ENCODE results near the gene ABCA6.
"Not testable (repeated sequence)": the region's sequence is repeated elsewhere in the genome, so short reads cannot be mapped to it uniquely, and the experiment has no call there.

The ABCA6 gene

DNA sequence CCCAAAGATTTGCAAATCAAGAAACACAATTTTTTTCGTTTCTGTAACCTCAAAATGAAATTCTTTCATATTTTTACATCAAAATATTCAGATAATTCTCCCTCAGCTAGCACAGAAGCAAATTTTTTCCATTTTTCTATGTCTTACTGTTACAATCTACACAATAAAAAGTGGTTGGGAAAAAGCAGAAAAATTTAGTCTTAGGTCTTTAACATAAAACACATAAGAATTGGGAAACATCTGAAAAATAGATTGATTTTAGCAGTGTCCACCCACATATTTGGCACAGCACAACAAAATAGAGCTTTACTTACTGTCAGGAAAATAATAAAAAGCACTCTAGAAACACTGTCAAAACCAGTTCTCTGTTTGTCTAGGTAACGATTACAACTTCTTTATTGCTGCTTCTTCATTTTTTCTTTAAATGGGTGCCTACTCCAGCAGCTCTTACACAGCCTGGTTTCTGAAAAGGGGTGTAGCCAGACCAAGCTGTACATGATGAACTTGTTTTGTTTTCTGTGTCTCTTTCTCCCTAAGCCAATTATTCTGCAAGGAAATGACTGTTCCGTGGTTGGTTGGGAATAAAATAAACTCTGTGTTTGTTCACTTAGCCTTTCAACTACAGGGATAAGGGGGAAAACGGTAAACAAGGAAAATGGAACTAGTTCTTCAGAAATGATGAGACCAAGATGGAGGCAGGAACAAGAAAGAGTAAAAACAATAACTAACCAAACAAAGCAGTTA lies at the start of gene ABCA6:
ABCA6 (minus strand) TSS at position 465 of the 744 bp plus-strand sequence. CDS start 1,192 bp downstream, outside the sequence.
- H3K9me3 ChIP-seq (ENCODE audit: low read length), result no peaks in the 10 kb centered on the region
- H3K9ac ChIP-seq (ENCODE audit: low read length), result peak within 1 kb of the TSS; percentile 2
- no peak within 1 kb of the TSS for H3K27ac ChIP-seq (ENCODE audit: low read depth, low read length)
- H3K36me3 ChIP-seq (ENCODE audit: insufficient read depth, low read length), result no peaks in the 10 kb centered on the region
- no peaks in the 10 kb centered on the region for H3K27me3 ChIP-seq (ENCODE audit: control insufficient read depth in 1 of 2, insufficient read depth in 2 of 2, low read length in 2 of 2)
- H3K4me3 ChIP-seq (ENCODE audit: low read depth in 1 of 2, low read length in 2 of 2), result peak within 1 kb of the TSS in 1 of 2 donors; percentile 36
- H3K4me1 ChIP-seq (ENCODE audit: insufficient read depth, low read length), result no peaks in the 10 kb centered on the region

GRCh38 chr17:69188796-69189195 lies 47.1 kb upstream of the ABCA6 start:
- Histone ChIP-seq H3K27me3 (ENCODE audit: control insufficient read depth in 1 of 2, insufficient read depth in 2 of 2, low read length in 2 of 2) (no peaks in the 10 kb centered on the region), H3K9me3 (ENCODE audit: low read length) (no peaks in the 10 kb centered on the region), H3K4me1 (ENCODE audit: insufficient read depth, low read length) (no peaks in the 10 kb centered on the region), H3K4me3 (ENCODE audit: low read depth in 1 of 2, low read length in 2 of 2) (no peak overlapping the region), H3K36me3 (ENCODE audit: insufficient read depth, low read length) (no peaks in the 10 kb centered on the region), H3K9ac (ENCODE audit: low read length) (no peak overlapping the region), H3K27ac (ENCODE audit: low read depth, low read length) (no peak overlapping the region)

- Histone ChIP-seq H3K27me3 (ENCODE audit: control insufficient read depth in 1 of 2, insufficient read depth in 2 of 2, low read length in 2 of 2) (no peaks in the 10 kb centered on the region), H3K4me3 (ENCODE audit: low read depth in 1 of 2, low read length in 2 of 2) (no peak overlapping the region), H3K27ac (ENCODE audit: low read depth, low read length) (no peak overlapping the region), H3K36me3 (ENCODE audit: insufficient read depth, low read length) (no peaks in the 10 kb centered on the region), H3K9me3 (ENCODE audit: low read length) (no peaks in the 10 kb centered on the region), H3K4me1 (ENCODE audit: insufficient read depth, low read length) (no peaks in the 10 kb centered on the region), H3K9ac (ENCODE audit: low read length) (no peak overlapping the region)
Observed at GRCh38 chr17:69188064-69188463, 46.4 kb upstream of the ABCA6 start.

GRCh38 chr17:69187294-69187693 lies 45.6 kb upstream of the ABCA6 start:
- no peak overlapping the region for H3K9ac ChIP-seq (ENCODE audit: low read length)
- no peaks in the 10 kb centered on the region for H3K27me3 ChIP-seq (ENCODE audit: control insufficient read depth in 1 of 2, insufficient read depth in 2 of 2, low read length in 2 of 2)
- no peak overlapping the region for H3K4me3 ChIP-seq (ENCODE audit: low read depth in 1 of 2, low read length in 2 of 2)
- no peaks in the 10 kb centered on the region for H3K36me3 ChIP-seq (ENCODE audit: insufficient read depth, low read length)
- no peaks in the 10 kb centered on the region for H3K9me3 ChIP-seq (ENCODE audit: low read length)
- H3K4me1 ChIP-seq (ENCODE audit: insufficient read depth, low read length), result no peaks in the 10 kb centered on the region
- no peak overlapping the region for H3K27ac ChIP-seq (ENCODE audit: low read depth, low read length)

GRCh38 chr17:69179227-69179952 lies 37.7 kb upstream of the ABCA6 start:
- no peak overlapping the region for H3K27ac ChIP-seq (ENCODE audit: low read depth, low read length)
- no peak overlapping the region for H3K4me3 ChIP-seq (ENCODE audit: low read depth in 1 of 2, low read length in 2 of 2)
- H3K36me3 ChIP-seq (ENCODE audit: insufficient read depth, low read length), result no peaks in the 10 kb centered on the region
- H3K9ac ChIP-seq (ENCODE audit: low read length), result no peak overlapping the region
- no peaks in the 10 kb centered on the region for H3K9me3 ChIP-seq (ENCODE audit: low read length)
- H3K4me1 ChIP-seq (ENCODE audit: insufficient read depth, low read length), result no peaks in the 10 kb centered on the region
- no peaks in the 10 kb centered on the region for H3K27me3 ChIP-seq (ENCODE audit: control insufficient read depth in 1 of 2, insufficient read depth in 2 of 2, low read length in 2 of 2)

DNA sequence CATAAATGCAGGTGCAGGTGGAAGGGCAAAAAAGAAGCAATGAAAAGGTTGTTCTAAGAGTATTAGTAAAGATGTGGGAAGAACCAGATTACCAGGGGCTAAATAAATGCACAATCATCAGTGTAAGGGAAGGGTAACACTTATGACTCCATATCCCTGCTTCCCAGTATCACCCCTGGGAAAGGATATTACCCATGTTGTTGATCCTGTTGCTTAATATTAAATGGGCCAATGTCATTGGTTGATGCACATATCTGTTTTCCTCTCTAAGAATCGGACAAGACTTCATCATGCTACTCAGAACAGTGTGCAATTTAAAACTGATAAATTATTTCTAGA lies 34.7 kb upstream of the ABCA6 start:
- no peak overlapping the region for H3K9ac ChIP-seq (ENCODE audit: low read length)
- H3K9me3 ChIP-seq (ENCODE audit: low read length), result no peaks in the 10 kb centered on the region
- no peaks in the 10 kb centered on the region for H3K4me1 ChIP-seq (ENCODE audit: insufficient read depth, low read length)
- H3K27me3 ChIP-seq (ENCODE audit: control insufficient read depth in 1 of 2, insufficient read depth in 2 of 2, low read length in 2 of 2), result no peaks in the 10 kb centered on the region
- no peak overlapping the region for H3K4me3 ChIP-seq (ENCODE audit: low read depth in 1 of 2, low read length in 2 of 2)
- H3K27ac ChIP-seq (ENCODE audit: low read depth, low read length), result no peak overlapping the region
- H3K36me3 ChIP-seq (ENCODE audit: insufficient read depth, low read length), result no peaks in the 10 kb centered on the region

DNA sequence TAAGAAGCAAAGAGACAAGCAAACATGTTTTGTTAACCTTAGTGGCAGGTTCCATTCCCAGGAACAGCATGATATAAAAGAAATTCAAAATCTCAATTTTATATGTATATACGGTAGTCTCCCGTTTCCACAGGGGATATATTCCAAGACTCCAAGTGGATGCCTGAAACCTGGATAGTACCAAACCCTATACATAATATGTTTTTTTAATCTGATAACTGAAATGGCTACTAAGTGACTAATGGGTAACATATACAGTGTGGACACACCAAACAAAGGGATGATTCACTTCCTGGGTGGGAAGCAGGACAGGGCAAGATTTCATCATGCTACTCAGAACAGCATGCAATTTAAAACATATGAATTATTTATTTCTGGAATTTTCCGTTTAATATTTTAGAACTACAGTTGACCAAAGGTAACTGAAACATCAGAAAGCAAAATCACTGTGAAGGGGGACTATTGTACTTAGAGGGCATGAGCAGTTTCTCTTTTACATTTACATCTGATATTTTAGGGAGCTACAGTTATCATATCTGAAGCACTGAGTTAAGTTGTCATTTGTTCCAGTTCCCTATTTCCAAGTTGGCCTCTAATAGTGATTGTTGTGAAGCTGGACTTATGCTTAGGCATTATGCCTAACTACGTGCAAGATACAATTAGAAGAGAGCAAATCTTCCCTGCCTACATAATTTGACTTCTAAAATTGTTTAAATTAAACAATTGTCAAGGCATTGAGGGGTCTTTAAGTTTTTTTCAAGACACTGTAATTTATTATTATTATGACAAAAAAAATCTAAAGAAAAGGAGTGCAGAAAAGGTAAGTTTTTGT lies 34.1 kb upstream of the ABCA6 start:
- no peaks in the 10 kb centered on the region for H3K36me3 ChIP-seq (ENCODE audit: insufficient read depth, low read length)
- no peak overlapping the region for H3K9ac ChIP-seq (ENCODE audit: low read length)
- H3K4me3 ChIP-seq (ENCODE audit: low read depth in 1 of 2, low read length in 2 of 2), result no peak overlapping the region
- H3K27ac ChIP-seq (ENCODE audit: low read depth, low read length), result no peak overlapping the region
- no peaks in the 10 kb centered on the region for H3K9me3 ChIP-seq (ENCODE audit: low read length)
- no peaks in the 10 kb centered on the region for H3K4me1 ChIP-seq (ENCODE audit: insufficient read depth, low read length)
- no peaks in the 10 kb centered on the region for H3K27me3 ChIP-seq (ENCODE audit: control insufficient read depth in 1 of 2, insufficient read depth in 2 of 2, low read length in 2 of 2)

GRCh38 chr17:69175262-69175624 lies 33.5 kb upstream of the ABCA6 start:
- H3K27me3 ChIP-seq (ENCODE audit: control insufficient read depth in 1 of 2, insufficient read depth in 2 of 2, low read length in 2 of 2), result no peaks in the 10 kb centered on the region
- H3K9me3 ChIP-seq (ENCODE audit: low read length), result no peaks in the 10 kb centered on the region
- H3K4me3 ChIP-seq (ENCODE audit: low read depth in 1 of 2, low read length in 2 of 2), result no peak overlapping the region
- no peak overlapping the region for H3K9ac ChIP-seq (ENCODE audit: low read length)
- H3K4me1 ChIP-seq (ENCODE audit: insufficient read depth, low read length), result no peaks in the 10 kb centered on the region
- no peaks in the 10 kb centered on the region for H3K36me3 ChIP-seq (ENCODE audit: insufficient read depth, low read length)
- no peak overlapping the region for H3K27ac ChIP-seq (ENCODE audit: low read depth, low read length)

DNA sequence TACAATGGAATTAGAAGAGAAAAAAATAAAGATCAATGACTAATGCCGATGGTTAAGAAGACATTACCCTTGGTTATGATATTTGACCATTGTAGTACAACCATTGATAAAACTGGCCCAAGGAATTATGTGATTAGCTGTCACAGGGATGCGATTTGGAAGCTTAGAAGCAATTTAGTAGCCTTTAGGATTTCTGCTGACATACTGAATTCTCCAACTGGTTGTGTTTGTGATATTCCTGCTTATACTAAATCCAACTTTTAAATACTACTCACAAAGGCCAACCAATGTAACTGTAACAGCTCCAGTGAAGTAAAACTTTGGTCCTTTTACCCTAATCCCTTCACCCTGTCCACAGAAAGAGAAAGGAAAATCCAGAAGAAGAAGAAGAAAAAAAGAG lies 31.4 kb upstream of the ABCA6 start:
- Histone ChIP-seq H3K9me3 (ENCODE audit: low read length) (no peaks in the 10 kb centered on the region), H3K4me3 (ENCODE audit: low read depth in 1 of 2, low read length in 2 of 2) (no peak overlapping the region), H3K36me3 (ENCODE audit: insufficient read depth, low read length) (no peaks in the 10 kb centered on the region), H3K27me3 (ENCODE audit: control insufficient read depth in 1 of 2, insufficient read depth in 2 of 2, low read length in 2 of 2) (no peaks in the 10 kb centered on the region), H3K4me1 (ENCODE audit: insufficient read depth, low read length) (no peaks in the 10 kb centered on the region), H3K27ac (ENCODE audit: low read depth, low read length) (no peak overlapping the region), H3K9ac (ENCODE audit: low read length) (no peak overlapping the region)

- no peaks in the 10 kb centered on the region for H3K36me3 ChIP-seq (ENCODE audit: insufficient read depth, low read length)
- H3K27me3 ChIP-seq (ENCODE audit: control insufficient read depth in 1 of 2, insufficient read depth in 2 of 2, low read length in 2 of 2), result no peaks in the 10 kb centered on the region
- no peak overlapping the region for H3K9ac ChIP-seq (ENCODE audit: low read length)
- H3K27ac ChIP-seq (ENCODE audit: low read depth, low read length), result no peak overlapping the region
- no peaks in the 10 kb centered on the region for H3K4me1 ChIP-seq (ENCODE audit: insufficient read depth, low read length)
- no peaks in the 10 kb centered on the region for H3K9me3 ChIP-seq (ENCODE audit: low read length)
- no peak overlapping the region for H3K4me3 ChIP-seq (ENCODE audit: low read depth in 1 of 2, low read length in 2 of 2)
Observed at GRCh38 chr17:69170377-69170776, 28.7 kb upstream of the ABCA6 start.

- H3K4me1 ChIP-seq (ENCODE audit: insufficient read depth, low read length); H3K27me3 ChIP-seq (ENCODE audit: control insufficient read depth in 1 of 2, insufficient read depth in 2 of 2, low read length in 2 of 2); H3K4me3 ChIP-seq (ENCODE audit: low read depth in 1 of 2, low read length in 2 of 2); H3K9ac ChIP-seq (ENCODE audit: low read length); H3K27ac ChIP-seq (ENCODE audit: low read depth, low read length); H3K9me3 ChIP-seq (ENCODE audit: low read length); H3K36me3 ChIP-seq (ENCODE audit: insufficient read depth, low read length): not testable (repeated sequence)
Observed at GRCh38 chr17:69168642-69169041, 26.9 kb upstream of the ABCA6 start.
